Ovary (tissue), 3 donors: ENCODE measurements around the gene NPIPB12.
"Not testable (repeated sequence)": the region's sequence is repeated elsewhere in the genome, so short reads cannot be mapped to it uniquely, and the experiment has no call there.

Experiments used
- EP300 ChIP-seq: sonication (generic); formaldehyde crosslinking; IDR thresholded peaks from one replicate; pipeline ENCODE4 v1.6.1; 2017; ENCODE audit warnings: antibody characterized with exemption
- POLR2A ChIP-seq: fragments of 450-650 bp; IDR thresholded peaks from one replicate; pipeline ENCODE4 v1.6.1; 2017; ENCODE audit warnings: antibody characterized with exemption, mild to moderate bottlenecking, moderate library complexity
- TF ChIP-seq, protein P1 (sequence below), 3 donors: fragments of 450-650 bp in 2 of 3; fragments of 200-600 bp in 1 of 3; IDR thresholded peaks; one replicate each; pipeline versions ENCODE4 v1.5.1 to v1.8.0; 2016 to 2022; ENCODE audit warnings: antibody characterized with exemption in 3 of 3, mild to moderate bottlenecking in 1 of 3
- donor health status: DM: no; HTN: no; CAD: no.

DNA sequence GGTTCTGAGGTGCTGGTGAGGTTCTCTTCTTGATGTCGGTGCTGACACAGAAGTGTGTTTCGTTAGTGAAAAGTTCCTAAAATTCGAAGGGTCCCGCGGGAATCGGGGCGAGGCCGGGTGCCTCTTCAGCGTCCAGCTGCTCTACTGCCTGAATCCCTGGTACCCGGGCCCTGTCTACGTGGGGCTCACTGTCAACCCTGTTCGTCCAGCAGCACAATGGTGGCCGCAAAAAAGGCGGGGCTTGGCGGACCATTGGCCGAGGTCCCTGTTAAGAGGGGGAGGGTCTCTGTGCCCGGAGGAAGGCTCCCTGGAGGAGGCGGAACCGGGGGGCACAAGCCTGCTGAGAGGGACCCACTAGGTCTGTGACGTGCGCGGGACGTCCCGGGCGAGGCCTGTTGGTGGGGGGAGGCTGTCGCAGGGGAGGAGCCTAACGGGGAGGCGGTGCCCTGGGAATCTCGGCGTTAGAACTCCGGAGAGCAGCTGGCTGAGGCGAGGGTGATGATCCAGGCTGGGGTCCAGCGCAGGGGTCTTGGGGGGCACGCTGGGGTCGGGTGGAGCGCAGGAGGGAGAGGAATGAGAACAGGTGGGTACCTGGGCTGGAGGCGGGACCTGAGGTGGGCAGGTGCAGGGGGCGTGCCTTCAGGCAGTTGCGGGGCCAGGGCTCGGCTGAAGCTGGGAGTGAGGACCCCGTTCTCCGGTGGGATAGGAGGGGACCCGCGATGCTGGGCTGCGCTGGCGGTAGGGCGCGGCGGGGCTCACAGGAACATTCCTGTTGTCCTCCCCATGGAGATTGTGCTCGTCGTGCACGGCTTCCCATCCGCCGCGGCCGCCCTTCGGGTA is 40.0 kb downstream of the NPIPB12 start:
- TF ChIP-seq, protein P1, sequence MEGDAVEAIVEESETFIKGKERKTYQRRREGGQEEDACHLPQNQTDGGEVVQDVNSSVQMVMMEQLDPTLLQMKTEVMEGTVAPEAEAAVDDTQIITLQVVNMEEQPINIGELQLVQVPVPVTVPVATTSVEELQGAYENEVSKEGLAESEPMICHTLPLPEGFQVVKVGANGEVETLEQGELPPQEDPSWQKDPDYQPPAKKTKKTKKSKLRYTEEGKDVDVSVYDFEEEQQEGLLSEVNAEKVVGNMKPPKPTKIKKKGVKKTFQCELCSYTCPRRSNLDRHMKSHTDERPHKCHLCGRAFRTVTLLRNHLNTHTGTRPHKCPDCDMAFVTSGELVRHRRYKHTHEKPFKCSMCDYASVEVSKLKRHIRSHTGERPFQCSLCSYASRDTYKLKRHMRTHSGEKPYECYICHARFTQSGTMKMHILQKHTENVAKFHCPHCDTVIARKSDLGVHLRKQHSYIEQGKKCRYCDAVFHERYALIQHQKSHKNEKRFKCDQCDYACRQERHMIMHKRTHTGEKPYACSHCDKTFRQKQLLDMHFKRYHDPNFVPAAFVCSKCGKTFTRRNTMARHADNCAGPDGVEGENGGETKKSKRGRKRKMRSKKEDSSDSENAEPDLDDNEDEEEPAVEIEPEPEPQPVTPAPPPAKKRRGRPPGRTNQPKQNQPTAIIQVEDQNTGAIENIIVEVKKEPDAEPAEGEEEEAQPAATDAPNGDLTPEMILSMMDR (IDR thresholded peaks at IDR 0.05) = not testable (repeated sequence)
- TF ChIP-seq POLR2A, EP300: not testable (repeated sequence)
